GM18873 (cell line): Measurements from ENCODE around the gene SLC19A1.
"Not testable (repeated sequence)": the region's sequence is repeated elsewhere in the genome, so short reads cannot be mapped to it uniquely, and the experiment has no call there.

Source experiments
- ATAC-seq: cut with Tn5 transposase; IDR thresholded peaks from one replicate; pipeline ENCODE4 v1.9.1; 2021; ENCODE audit warnings: mild to moderate bottlenecking, moderate library complexity, moderate number of reproducible peaks; ENCODE audit not compliant: unreplicated experiment, low FRiP score

SLC19A1 gene

DNA sequence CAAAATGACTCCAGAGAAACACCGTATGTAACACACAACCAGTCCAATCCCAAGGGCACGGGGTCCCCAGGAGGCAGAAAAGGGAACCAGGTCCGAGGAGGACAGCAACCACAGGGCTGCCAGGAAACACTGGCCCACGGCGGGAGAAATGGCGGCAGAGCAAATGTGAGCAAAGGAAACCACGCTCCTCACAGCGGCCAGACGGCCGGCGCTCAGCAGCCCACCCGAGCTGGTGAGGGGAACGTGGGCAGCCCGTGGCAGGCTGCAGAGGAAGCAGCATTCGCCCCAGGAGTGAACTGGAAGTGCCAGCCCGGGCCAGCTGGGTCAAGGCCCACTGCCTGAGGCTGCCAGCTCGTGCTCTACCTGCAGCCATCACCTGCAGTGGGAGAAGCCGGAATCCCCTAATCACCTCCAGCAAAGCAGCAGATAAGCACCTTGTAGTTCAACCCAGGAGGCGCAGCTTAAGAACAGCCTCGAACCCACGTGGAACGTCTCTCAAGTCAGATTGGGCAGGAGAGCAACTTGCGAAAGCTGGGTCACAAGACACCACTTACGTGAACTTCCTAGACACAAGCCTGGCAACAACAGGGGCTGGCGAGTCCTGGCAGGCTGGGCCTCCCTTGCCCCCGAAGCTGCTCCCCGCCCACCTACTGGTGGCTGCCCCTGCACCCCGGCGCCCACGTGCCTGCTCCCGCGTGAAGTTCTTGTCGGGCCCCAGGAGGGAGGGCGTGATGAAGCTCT is 6.7 kb downstream of the SLC19A1 start:
- no peak for ATAC-seq

GRCh38 chr21:45534636-45535331 is 7.5 kb downstream of the SLC19A1 start:
- no peak for ATAC-seq

DNA sequence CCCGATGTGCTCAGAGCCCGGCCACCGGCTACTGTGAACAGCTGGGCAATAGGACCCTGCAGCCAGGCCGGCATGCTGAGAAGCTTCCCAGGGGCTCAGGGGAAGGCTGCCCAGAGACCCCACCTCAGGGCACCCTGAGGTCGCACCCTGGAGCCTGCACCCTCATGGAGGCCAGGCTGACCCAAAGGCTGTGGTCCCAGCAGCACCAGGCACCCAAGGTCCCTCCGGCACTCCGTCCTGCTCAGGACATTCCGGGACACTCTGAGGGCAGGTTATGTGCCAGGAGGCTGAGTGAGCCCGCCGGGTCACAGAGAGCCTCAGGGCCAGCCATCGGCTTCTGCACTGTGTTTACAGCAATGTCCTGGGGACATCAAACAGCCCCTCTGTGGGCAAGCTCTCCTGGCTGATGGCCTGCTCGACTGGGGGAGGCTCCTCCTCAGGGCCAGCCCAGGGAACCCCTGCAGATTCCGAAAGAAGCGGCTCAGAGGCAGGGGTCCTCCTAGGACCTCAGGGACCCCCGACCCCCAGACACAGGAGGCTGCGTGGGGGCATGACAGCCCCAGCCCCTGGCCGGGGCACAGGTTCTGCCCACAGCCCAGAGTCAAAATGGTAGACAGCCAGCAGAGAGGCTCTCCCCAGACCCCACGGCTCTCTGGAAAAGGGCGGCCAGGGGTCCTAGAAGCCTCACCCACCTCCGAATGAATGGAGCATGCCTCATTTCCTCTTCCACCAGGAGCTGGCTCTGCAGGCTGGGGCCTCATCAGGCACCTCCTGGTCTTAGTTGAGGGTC is 8.2 kb downstream of the SLC19A1 start:
- no peak for ATAC-seq

GRCh38 chr21:45533361-45533845 is 8.8 kb downstream of the SLC19A1 start:
- no peak for ATAC-seq

DNA sequence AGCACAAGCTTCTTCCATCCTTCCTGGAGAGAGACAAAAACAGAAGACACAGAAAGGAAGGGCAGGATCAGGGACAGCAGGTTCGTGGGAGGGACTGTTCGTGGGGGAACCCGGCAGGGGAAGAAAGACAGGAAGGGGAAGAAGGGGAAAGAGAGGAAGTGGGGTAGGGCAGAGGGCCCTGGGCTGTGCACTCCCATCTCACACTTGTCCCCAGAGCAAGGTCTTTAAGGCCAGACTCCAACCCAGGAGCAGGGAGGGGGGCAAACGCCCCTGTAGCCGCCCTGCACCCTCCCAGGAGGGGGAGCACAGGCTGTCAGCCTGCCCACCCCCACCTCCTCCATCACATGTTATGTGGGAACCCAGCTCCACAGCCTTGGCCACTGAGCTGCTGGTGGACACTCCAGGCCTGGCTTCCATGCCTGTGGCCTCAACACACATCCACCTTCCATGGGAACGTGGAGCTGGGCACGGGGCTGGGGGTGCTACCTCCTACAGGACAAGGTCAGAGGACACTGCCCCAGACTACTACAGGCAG is 9.3 kb downstream of the SLC19A1 start:
- no peak for ATAC-seq

- ATAC-seq = no peak
Observed at GRCh38 chr21:45531393-45532215, 10.6 kb downstream of the SLC19A1 start.

GRCh38 chr21:45531114-45531392 is 11.2 kb downstream of the SLC19A1 start:
- ATAC-seq = not testable (repeated sequence)

DNA sequence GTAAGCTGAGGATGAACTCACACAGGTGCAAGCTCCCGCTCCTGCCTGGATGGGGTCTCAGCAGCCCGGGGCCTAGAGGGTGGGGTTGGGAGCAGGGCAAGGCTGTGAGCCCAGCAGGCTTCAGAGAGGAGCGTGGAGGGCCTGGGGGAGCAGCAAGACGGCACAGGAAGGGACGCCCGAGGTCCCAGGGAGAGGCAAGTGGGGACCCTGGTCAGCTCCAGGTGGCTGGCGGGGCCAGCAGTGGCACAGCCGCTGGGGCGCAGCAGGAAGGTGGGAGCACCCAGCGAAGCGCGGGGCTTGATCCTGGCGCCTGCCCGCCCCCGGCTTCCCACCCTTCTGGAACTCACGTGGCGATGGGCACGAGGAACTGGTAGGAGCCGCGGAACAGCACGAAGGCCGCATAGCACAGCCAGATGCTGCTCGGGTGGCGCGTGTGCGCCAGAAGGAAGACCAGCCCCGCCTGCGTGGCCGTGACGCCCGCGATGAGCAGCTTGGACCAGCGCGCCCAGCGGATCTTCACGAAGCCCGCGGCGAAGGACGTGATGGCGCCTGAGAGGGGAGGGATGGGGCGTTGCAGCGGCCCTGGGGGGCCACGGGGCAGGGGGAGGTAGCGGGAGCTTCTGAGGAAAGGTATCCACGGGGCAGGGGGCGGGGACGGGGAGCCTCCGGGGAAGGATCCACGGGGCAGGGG is 11.7 kb downstream of the SLC19A1 start:
- no peak for ATAC-seq

DNA sequence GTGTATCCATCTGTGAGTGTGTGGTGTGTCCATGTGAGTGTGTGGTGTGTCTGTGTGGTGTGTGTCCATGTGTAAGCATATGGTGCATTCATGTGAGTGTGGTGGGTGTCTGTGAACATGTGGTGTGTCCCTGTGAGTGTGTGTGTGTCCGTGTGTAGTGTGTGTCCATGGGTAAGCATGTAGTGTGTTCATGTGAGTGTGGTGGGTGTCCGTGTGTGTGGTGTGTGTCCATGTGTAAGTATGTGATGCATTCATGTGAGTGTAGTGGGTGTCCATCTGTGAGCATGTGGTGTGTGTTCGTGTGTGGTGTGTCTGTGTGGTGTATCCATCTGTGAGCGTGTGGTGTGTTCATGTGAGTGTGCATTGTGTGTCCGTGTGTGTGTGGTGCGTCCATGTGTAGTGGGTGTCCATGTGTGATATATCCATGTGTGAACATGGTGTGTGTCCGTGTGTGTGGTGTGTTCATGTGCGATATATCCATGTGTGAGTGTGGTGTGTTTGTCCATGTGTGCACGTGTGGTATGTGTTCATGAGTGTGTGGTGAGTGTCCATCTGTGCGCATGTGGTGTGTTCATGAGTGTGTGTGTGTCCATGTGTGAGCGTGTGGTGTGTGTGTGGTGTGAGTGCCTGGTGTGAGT is 12.3 kb downstream of the SLC19A1 start:
- ATAC-seq = no peak

- ATAC-seq = no peak
Observed at GRCh38 chr21:45528981-45529784, 13.1 kb downstream of the SLC19A1 start.

DNA sequence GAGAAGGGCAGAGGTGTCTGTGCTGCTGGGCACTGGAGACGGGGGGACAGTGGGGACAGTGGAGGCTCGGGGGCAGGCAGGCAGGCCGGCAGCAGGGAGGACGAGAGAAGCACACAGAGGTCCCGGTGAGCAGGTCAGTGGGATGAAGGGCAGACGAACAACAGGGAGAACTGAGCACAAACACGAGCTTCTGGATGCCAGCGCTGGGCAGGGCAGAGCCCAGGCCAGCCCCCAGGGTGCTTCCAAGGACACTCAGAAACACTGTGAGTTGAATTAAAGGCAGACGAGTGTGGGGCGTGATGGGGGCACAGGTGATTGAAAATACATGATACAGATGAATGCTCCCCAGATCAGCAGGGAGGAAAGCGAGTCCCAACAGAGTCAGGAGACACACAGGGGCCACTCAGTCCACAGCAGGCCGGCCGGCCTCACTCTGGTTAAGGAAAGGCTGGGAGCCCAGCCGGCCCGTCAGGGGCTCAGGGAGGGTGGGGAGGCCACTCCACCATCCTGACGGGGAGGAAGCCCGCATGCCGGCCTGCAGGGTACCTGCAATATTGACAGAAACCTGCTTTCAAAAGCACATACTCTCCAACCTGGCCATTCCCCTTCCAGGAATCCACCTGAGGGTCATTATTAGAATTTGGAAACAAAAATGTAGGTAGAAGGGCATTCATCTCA is 14.1 kb downstream of the SLC19A1 start:
- no peak for ATAC-seq

DNA sequence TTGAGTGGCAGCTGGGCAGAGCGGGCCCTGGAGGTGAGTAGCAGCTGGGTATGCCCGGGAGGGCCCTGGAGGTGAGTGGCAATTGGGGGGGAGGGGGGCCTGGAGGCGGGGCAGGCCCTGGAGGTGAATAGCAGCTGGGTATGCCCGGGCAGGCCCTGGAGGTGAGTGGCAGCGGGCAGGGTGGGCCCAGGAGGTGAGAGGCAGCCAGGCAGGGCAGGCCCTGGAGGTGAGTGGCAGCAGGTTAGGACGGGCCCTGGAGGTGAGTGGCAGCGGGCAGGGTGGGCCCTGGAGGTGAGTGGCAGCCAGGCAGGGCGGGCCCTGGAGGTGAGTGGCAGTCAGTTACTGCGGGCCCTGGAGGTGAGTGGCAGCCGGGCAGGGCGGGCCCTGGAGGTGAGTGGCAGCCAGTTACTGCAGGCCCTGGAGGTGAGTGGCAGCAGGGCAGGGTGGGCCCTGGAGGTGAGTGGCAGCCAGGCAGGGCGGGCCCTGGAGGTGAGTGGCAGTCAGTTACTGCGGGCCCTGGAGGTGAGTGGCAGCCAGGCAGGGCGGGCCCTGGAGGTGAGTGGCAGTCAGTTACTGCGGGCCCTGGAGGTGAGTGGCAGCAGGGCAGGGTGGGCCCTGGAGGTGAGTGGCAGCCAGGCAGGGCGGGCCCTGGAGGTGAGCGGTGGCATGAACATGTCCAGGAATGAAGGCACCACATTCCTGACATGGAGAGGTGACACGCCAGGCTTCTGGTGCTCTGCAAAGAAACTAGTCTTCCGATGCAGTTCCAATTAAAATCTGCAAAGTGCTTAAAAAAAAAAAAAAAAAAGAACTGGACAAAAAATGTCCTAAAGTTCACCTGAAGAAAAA is 14.9 kb downstream of the SLC19A1 start:
- not testable (repeated sequence) for ATAC-seq

DNA sequence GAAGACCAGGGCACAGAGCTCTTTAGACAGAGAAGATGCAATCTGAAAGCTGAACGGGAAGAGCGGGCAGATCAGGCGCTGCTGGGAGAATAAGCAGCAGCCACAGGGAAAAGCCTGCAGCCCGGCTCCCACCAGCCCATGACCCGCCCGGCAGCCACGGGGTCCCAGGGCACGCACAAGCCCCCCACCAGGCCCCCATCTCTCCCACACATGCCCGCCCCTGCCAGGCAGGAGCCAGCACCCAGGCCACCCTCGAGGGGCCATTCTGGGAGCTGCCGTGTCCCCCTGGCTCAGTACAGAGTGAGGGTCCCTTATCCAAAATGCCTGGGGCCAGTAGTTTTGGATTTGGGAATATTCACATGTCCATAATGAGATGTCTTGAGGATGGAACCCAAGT is 16.3 kb downstream of the SLC19A1 start:
- ATAC-seq = no peak

- ATAC-seq = no peak
Observed at GRCh38 chr21:45525153-45525909, 16.9 kb downstream of the SLC19A1 start.

- no peak for ATAC-seq
Observed at GRCh38 chr21:45524756-45525152, 17.5 kb downstream of the SLC19A1 start.

DNA sequence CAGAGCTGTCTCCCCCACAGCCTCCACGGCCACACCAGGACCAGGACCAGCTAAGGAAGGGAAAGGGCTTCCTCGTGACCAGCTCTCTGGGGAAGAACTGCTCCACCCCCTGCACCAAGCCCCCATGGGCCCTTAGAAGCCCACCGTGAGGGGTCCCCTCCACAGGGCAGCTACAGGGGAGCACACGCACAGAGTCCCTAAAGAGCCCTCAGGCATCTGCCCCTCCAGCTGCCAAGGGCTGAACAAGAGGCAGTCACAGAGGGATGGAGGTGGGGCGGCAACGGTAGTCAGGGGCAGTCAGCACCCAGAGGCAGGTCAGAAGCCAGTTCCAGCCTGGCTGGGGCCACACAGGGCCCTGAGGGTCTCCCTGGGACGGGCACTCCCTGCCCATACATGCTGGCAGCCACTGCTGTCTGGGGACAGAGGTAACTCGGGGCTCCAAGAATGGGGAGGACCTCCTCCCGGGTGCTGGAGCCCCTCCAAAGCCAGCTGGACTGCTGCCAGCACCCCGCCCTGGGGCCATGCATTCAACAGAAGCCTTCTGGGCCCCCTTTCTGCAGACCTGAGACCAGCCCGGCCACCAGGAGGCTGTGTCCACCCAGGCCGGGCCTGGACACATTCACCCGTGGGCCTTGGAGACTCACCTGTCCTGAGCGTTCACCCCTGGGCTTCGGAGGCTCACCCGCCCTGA is 18.7 kb downstream of the SLC19A1 start:
- no peak for ATAC-seq
